KBM-7 (cell line): ENCODE data around the gene NOTUM.

ENCODE experiments used
- DNase-seq: peaks from one replicate; pipeline ENCODE4 v3.0.0-alpha.2; 2015
- in situ Hi-C: fragments of 300-500 bp; cut with MboI; formaldehyde crosslinking; loops from 2 replicates; pipeline ENCODE4 v1.14.3; 2020; ENCODE audit warnings: low sequenced_read_pairs, low pct_unique_long_range_greater_than_20kb, mixed read lengths

The NOTUM gene

GRCh38 chr17:81961087-81961511 is at the start of gene NOTUM:
Gene NOTUM (minus strand): TSS chr17:81961187. CDS start chr17:81960909, 278 bp downstream.
- no peak for DNase-seq
- in situ Hi-C loops: no loop called here

- DNase-seq: no peak
- in situ Hi-C loops: no loop called here
These were observed 48.4 kb upstream of the NOTUM start for GRCh38 chr17:82009413-82009812.

DNA sequence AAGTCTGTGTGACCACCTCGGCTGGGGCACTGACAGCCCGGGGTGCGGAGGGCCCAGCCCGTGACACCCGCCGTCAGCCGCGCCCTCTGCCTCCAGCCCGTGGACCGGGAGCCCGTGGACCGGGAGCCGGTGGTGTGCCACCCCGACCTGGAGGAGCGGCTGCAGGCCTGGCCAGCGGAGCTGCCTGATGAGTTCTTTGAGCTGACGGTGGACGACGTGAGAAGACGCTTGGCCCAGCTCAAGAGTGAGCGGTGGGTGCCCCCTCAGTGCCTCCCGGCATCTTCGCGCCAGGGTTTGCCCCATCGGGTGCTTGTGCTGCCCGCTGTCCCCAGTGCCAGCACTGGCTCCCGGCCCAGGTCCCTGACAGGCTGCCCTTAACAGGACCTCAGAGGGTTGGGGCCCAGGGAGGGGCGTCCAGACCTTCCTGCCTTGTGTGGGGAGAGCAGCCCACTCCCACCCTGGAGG is 48.0 kb upstream of the NOTUM start:
- in situ Hi-C loops: no loop called here

GRCh38 chr17:82008258-82008940 is 47.4 kb upstream of the NOTUM start:
- in situ Hi-C loops: no loop called here
- DNase-seq: no peak

More for the DNA sequence above, 48.0 kb upstream of the NOTUM start:
- DNase-seq: no peak

- in situ Hi-C loops: no loop called here
- DNase-seq: no peak
These were observed 46.7 kb upstream of the NOTUM start for GRCh38 chr17:82007495-82008257.

DNA sequence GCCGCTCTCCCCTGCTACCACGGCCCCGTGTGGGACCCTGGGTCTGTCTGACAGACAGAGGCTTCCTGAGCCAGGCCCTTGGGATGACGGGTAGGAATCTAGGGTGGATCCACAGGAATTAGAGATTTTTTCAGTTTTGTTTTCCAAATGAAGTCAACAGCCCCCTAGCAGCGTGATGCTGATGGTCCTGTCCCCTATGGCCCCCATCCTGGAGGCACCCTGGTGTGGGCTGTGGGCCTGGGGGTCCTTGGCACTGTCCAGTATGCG is 46.2 kb upstream of the NOTUM start:
- in situ Hi-C loops: no loop called here
- DNase-seq: no peak

DNA sequence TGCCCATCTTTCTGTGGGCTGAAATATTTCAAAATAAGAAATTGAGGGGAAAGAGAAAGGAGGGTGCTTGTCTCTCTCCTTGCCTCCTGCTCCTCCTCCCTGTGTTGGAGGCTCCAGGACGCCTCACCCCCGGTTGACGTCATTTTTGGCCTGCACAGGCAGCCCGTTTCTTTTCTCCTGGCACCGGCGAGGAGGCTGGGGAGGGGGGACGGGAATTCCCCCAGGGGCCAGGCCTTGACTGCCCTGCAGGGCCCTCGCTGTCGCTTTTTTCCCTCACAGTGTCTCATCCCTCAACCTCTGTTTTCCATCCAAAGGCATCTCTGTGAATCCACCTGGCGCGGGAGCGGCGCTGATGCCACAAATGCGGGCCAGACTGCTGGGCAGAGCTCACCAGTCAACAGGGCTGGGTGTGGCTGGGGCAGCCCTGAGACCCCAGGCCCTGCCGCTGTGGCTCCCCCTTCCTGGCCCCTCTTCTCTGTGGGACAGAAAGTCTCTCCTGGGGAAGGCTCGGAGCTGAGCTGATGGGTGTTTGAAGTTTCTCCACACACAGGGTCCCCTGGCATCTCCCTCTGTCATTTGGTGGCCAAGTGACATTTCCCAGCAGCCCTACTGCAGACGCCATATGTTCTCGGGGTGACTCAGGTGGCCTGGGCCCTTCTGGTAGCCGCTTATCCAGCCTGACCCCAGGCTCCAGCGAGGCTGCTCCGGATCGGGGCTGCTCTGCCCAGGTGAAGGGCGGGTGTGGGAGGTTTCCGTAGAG is 45.7 kb upstream of the NOTUM start:
- in situ Hi-C loops: no loop called here
- DNase-seq: no peak

DNA sequence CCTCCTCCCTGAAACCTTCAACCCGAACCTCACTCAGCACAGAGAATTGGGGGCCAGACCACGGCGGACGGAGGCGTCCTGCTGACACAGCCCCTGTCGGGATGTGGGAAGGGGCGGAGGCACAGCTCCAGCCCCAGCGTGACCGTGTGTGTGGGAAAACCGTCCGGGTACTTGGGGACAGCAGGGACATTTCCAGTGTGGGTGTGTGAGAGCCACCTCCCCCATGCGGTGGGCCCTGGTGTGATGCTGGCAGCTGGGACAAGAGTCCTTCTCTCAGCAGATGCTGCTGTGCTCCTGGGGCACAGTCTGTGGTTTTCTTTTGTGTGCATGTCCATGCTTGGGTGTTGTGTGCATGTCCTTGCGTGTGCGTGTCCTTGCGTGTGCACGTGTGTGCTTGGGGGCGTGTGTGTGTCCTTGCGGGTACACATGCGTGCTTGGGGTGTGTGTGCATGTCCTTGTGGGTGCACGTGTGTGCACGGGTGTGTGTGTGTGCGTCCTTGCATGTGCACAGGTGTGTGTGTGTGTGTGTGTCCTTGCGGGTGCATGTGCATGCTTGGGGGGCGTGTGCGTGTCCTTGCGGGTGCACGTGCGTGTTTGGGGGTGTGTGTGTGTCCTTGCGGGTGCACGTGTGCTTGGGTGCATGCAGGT is 44.8 kb upstream of the NOTUM start:
- DNase-seq: no peak
- in situ Hi-C loops: no loop called here

GRCh38 chr17:82004517-82005455 is 43.8 kb upstream of the NOTUM start:
- in situ Hi-C loops: no loop called here
- no peak for DNase-seq

GRCh38 chr17:82003411-82004381 is 42.7 kb upstream of the NOTUM start:
- in situ Hi-C loops: no loop called here
- DNase-seq: no peak

- in situ Hi-C loops: no loop called here
- no peak for DNase-seq
These were observed 40.6 kb upstream of the NOTUM start for GRCh38 chr17:82001571-82002056.

- in situ Hi-C loops: no loop called here
These were observed 40.0 kb upstream of the NOTUM start for GRCh38 chr17:82000803-82001570.

GRCh38 chr17:81999976-82000802 is 39.2 kb upstream of the NOTUM start:
- in situ Hi-C loops: no loop called here
- DNase-seq: no peak

More at GRCh38 chr17:82000803-82001570, 40.0 kb upstream of the NOTUM start:
- DNase-seq: no peak

DNA sequence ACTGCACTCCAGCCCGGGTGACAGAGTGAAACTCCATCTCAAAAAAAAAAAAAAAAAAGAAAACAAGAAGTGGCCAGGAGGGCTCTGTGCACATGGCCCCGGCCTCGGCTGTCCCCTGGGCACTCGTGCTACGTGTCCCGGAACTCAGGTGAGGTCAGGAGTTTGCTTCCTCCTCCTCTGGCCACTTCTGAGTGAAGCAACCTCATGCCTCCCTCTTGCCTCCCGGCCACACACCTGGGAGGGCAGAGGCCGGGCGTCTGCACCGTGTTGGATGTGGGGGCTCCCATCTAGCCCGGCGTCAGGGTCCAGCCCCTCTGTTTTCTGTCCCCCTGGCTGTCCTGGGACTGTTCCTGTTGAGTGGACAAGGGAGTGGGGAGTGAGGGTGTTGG is 38.6 kb upstream of the NOTUM start:
- no peak for DNase-seq
- in situ Hi-C loops: no loop called here

DNA sequence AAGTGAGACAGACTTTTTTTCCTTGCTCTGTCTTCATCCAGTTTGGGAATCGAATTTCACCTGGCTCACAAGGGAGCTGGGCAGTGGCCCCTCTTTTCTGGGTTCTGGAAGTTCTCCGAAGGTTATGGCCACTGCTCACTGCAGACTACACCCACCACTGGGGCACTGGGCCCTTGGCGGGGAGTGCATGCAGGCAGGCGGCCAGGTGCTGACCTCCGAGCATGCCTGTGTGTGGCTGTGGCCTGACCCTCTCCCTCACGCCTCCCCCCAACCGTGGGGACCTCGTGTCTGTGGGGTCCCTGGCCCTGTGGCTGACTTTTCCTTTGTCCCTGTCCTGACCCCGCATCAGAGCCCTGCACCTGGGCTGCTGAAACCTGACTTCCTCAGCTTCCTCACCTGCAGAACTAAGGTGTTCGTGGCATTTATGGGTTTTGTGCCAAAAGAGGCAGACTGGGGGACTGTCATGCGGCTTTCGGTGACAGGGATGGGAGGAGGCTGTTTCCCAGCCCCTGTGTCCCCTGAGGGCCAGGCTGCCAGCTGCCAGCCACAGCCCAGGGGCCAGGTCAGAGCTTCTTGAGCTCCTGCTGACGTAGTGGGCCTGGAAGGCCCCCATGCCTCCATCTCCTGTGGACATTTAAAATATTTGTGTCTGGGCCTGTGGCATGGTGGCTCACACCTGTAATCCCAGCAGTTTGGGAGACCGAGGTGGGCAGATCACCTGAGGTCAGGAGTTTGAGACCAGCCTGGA is 37.9 kb upstream of the NOTUM start:
- in situ Hi-C loops: no loop called here
- DNase-seq: no peak
